Left ventricle myocardium superior (tissue), 1 donor: Measurements from ENCODE around the gene MIPOL1. TPM values are rescaled to one million over a fixed set of nuclear protein-coding genes. Genes with fewer than 3 reads are reported as not detected.
"Not testable (repeated sequence)": the region's sequence is repeated elsewhere in the genome, so short reads cannot be mapped to it uniquely, and the experiment has no call there.

ENCODE experiments used
- ATAC-seq: fragments of 200-7000 bp; cut with Tn5 transposase; one replicate; pipeline ENCODE4 v1.9.1; 2020; ENCODE audit warnings: mild to moderate bottlenecking, moderate library complexity
- DNase-seq: peaks from one replicate; pipeline ENCODE4 v3.0.0-alpha.2; 2020
- intact Hi-C: fragments of 100-400 bp; cut with micrococcal nuclease; formaldehyde crosslinking; loops from one replicate; pipeline ENCODE4 v1.11.0; 2022
- total RNA-seq: library from RNA; stranded (reverse); fragmentation: NEBNext Ultra II Directional; extraction: Animal tissue kit (Norgen Biotek cat#: 25700); gene quantifications from one replicate; pipeline ENCODE4 v1.2.1, GENCODE V29; 2021
- donor health status: DM: no; HTN: yes; CAD: no; lungs with severe emphysema.

Gene MIPOL1
- total RNA-seq, 1 donor from 2014 or later: 6.5 TPM

GRCh38 chr14:37420622-37421021 lies 222.9 kb downstream of the MIPOL1 start:
- intact Hi-C loops: no loop called here
- DNase-seq: no peak
- ATAC-seq: no peak

GRCh38 chr14:37422319-37422718 lies 224.6 kb downstream of the MIPOL1 start:
- DNase-seq (no peak), ATAC-seq (no peak)
- intact Hi-C loops: no loop called here

- ATAC-seq: no peak
- intact Hi-C loops: no loop called here
- no peak for DNase-seq
Observed at GRCh38 chr14:37422748-37423147, 225.0 kb downstream of the MIPOL1 start.

GRCh38 chr14:37428954-37429353 lies 231.2 kb downstream of the MIPOL1 start:
- DNase-seq: no peak
- no peak for ATAC-seq
- intact Hi-C loops: no loop called here

GRCh38 chr14:37429618-37430017 lies 231.9 kb downstream of the MIPOL1 start:
- no peak for ATAC-seq
- DNase-seq: no peak
- intact Hi-C loops: no loop called here

GRCh38 chr14:37434867-37435266 lies 237.1 kb downstream of the MIPOL1 start:
- intact Hi-C loops: no loop called here
- no peak for ATAC-seq

GRCh38 chr14:37436519-37436918 lies 238.8 kb downstream of the MIPOL1 start:
- DNase-seq (no peak), ATAC-seq (no peak)
- intact Hi-C loops: no loop called here

More at GRCh38 chr14:37434867-37435266, 237.1 kb downstream of the MIPOL1 start:
- no peak for DNase-seq

GRCh38 chr14:37437490-37437889 lies 239.8 kb downstream of the MIPOL1 start:
- DNase-seq (no peak), ATAC-seq (no peak)
- intact Hi-C loops: no loop called here

- DNase-seq (no peak), ATAC-seq (no peak)
- intact Hi-C loops: no loop called here
Observed at GRCh38 chr14:37438444-37438843, 240.7 kb downstream of the MIPOL1 start.

- intact Hi-C loops: no loop called here
- DNase-seq (no peak), ATAC-seq (no peak)
Observed at GRCh38 chr14:37443461-37443860, 245.7 kb downstream of the MIPOL1 start.

GRCh38 chr14:37447883-37448391 lies 250.2 kb downstream of the MIPOL1 start:
- intact Hi-C loops: no loop called here
- DNase-seq: no peak
- no peak for ATAC-seq

GRCh38 chr14:37452323-37452722 lies 254.6 kb downstream of the MIPOL1 start:
- intact Hi-C loops: no loop called here
- DNase-seq: no peak
- no peak for ATAC-seq

- DNase-seq (no peak), ATAC-seq (no peak)
Observed at GRCh38 chr14:37453985-37454384, 256.2 kb downstream of the MIPOL1 start.

GRCh38 chr14:37457334-37457733 lies 259.6 kb downstream of the MIPOL1 start:
- ATAC-seq (no peak), DNase-seq (no peak)
- intact Hi-C loops: no loop called here

More at GRCh38 chr14:37453985-37454384, 256.2 kb downstream of the MIPOL1 start:
- intact Hi-C loops: no loop called here

GRCh38 chr14:37462426-37462825 lies 264.7 kb downstream of the MIPOL1 start:
- DNase-seq, ATAC-seq, intact Hi-C loops: not testable (repeated sequence)

GRCh38 chr14:37464192-37464858 lies 266.6 kb downstream of the MIPOL1 start:
- ATAC-seq: no peak
- no peak for DNase-seq
- intact Hi-C loops: no loop called here

- ATAC-seq (no peak), DNase-seq (no peak)
- intact Hi-C loops: no loop called here
Observed at GRCh38 chr14:37466003-37466622, 268.4 kb downstream of the MIPOL1 start.

- no peak for DNase-seq
- no peak for ATAC-seq
- intact Hi-C loops: no loop called here
Observed at GRCh38 chr14:37466623-37467088, 268.9 kb downstream of the MIPOL1 start.

- ATAC-seq (no peak), DNase-seq (no peak)
- intact Hi-C loops: no loop called here
Observed at GRCh38 chr14:37469650-37470049, 271.9 kb downstream of the MIPOL1 start.

GRCh38 chr14:37470251-37470650 lies 272.5 kb downstream of the MIPOL1 start:
- no peak for ATAC-seq
- intact Hi-C loops: no loop called here

GRCh38 chr14:37472906-37473305 lies 275.2 kb downstream of the MIPOL1 start:
- DNase-seq (no peak), ATAC-seq (no peak)
- intact Hi-C loops: no loop called here

More at GRCh38 chr14:37470251-37470650, 272.5 kb downstream of the MIPOL1 start:
- DNase-seq: no peak
